DMS114 treated with DMSO at 0.1 percent for 48 hours (cell line): ENCODE measurements around the gene USP28.
"Not testable (repeated sequence)": the region's sequence is repeated elsewhere in the genome, so short reads cannot be mapped to it uniquely, and the experiment has no call there.

Experiments used
- DNase-seq: peaks from one replicate; lab custom pipeline; 2025; ENCODE audit not compliant: unreplicated experiment; lab: John Stamatoyannopoulos, UW

Gene USP28

GRCh38 chr11:113838005-113838404 lies 37.4 kb downstream of the USP28 start:
- DNase-seq = no peak

DNA sequence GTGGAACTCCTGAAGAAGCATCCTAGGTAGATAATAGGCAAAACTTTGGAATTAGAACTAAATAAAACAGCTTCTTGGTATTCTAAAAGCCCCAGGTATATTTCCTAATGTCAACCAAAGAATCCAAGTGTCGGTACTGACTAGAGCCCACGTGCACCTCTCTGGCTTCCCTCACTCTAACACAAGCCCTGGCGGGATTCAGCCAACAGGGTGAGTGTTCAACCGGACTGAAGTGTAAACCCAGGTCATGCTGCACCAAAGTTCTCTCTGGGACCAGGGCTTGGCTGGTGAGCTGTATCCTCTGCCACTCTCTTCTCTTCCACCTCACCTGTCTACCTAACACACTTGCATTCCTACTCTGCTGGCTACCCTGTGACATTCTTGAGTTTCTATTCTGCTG lies 40.1 kb downstream of the USP28 start:
- no peak for DNase-seq

DNA sequence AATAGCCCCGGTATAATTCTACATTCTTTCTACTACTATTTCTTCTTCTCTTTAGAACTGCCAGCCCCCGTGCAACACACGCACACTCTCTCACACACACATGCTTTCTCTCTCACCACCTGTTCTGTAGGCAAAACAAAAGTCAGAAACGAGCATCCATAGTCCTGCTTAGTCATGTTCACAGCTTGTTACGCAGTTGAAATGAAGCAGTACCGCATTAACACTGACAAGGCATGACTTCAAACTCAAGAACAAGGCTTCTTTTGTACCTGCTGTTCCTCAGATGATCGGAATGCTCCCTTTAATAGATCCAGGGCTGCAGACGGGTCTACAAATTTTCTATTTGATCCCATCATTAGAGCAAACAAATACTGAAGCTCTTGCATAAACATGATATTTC lies 42.2 kb downstream of the USP28 start:
- DNase-seq = no peak

- no peak for DNase-seq
Measured at GRCh38 chr11:113831314-113831713, 44.1 kb downstream of the USP28 start.

- DNase-seq = no peak
Measured at GRCh38 chr11:113829751-113830150, 45.6 kb downstream of the USP28 start.

DNA sequence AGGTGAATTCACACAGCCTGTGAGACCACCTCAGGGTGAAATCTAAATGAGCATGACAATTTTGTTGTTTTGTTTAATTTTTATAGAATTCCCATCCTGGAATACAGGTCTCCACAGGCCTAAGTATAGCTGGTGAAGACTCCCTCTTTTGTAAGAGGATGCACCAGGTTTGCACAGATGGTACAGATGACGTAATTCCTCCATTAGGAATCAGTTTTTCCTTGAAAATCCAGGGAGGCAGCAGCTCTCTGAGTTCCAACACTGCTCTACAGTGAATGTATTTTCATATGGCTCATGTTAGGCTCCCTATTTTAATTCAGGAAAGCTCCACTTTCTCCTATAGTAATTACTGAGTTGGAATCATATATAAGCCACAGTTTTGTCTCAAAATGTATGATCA lies 47.2 kb downstream of the USP28 start:
- DNase-seq = no peak

GRCh38 chr11:113827477-113827876 lies 47.9 kb downstream of the USP28 start:
- DNase-seq = no peak

- DNase-seq = no peak
Measured at GRCh38 chr11:113818426-113818825, 56.9 kb downstream of the USP28 start.

DNA sequence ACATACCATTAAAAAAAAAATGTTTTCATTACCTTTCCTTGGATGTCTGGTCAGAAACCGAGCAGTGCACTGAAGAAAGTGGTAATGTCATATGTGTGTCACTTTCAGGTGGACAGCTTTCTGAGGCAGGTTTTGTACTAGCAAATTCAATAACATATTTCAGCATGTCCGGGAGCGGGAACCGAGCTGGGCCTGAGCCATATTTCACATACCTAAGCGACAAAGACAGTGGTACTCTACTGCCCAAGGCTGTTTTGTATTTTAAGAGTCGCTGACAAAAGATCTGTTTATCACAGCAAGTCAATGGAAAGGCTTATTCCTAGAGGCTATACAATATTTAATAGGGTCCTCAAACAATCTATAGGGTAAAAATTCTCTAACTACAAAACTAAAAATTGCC lies 57.7 kb downstream of the USP28 start:
- no peak for DNase-seq

- no peak for DNase-seq
Measured at GRCh38 chr11:113817162-113817561, 58.2 kb downstream of the USP28 start.

DNA sequence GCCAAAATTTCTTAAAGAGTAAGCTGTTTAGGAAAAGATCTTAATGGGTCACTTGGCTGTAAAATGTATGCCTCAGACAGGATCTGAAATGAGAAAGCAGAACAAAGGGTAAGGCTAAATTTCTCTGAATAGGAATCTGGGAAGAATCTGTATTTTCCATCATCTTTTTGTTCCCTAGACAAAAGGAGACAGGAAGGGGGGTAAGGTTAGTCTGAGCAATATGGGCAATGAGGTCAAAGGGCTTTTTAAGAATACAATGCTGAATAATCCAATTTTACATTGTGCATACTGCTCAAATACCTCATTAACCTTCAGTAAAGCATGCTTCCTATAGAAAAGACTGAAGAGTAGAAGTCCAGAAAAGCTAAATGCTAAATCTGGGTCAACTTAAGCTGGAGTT lies 61.2 kb downstream of the USP28 start:
- DNase-seq = no peak

GRCh38 chr11:113808931-113809330 lies 66.4 kb downstream of the USP28 start:
- DNase-seq = no peak

- no peak for DNase-seq
Measured at GRCh38 chr11:113806406-113806805, 69.0 kb downstream of the USP28 start.

- DNase-seq = no peak
Measured at GRCh38 chr11:113805640-113806039, 69.7 kb downstream of the USP28 start.

- no peak for DNase-seq
Measured at GRCh38 chr11:113802621-113803020, 72.8 kb downstream of the USP28 start.

DNA sequence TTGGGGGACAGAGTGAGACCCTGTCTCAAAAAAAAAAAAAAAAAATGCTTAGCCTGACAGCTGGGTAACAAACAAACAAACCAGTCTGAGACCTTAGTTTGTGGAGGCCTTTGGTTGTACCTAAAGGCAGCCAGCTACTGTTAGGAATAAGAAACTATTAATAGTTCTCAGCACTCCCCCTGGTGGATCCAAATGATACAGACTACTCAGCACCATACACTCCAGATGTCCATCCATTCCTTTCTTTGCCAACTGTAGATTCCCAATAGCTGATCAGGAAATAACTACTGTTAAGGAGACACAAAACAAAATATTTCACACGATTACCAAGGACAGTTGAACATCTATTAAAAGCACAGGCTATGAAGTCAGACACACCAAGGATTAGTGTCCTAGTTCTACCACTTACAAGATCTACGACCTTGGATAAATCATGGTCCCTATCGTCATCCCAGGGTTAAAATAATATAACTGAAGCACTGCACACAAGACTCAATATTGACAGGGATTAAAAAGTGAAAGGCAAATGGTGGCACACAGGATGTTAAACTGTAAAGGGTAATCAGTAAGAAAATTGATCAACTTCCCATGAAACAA lies 78.6 kb downstream of the USP28 start:
- DNase-seq = peak; percentile 22

DNA sequence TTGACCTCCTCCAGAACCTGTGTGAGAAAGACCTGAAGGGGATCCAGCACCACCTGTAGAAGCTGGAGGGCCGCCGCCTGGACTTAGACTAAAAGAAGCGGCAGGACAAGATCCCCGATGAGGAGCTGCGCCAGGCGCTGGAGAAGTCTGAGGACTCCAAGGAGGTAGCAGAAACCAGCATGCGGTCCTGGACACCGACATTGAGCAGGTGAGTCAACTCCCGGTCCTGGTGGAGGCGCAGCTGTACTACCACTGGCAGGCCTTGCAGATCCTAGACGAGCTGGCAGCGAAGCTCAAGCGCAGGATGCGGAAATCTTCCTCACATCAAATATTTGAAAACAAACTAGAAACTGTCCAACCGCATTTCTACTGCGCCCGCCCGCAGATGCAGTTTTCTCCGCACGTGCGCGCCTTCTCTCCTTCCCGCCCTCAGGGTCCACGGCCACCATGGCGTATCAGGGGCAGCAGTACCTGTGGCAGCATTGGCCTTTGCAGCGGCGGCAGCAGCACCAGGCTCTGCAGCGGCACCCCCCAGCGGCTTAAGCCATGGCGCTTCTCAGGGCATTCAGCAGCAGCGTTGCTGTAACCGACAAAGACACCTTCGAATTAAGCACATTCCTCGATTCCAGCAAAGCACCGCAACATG lies 85.6 kb downstream of the USP28 start:
- no peak for DNase-seq

DNA sequence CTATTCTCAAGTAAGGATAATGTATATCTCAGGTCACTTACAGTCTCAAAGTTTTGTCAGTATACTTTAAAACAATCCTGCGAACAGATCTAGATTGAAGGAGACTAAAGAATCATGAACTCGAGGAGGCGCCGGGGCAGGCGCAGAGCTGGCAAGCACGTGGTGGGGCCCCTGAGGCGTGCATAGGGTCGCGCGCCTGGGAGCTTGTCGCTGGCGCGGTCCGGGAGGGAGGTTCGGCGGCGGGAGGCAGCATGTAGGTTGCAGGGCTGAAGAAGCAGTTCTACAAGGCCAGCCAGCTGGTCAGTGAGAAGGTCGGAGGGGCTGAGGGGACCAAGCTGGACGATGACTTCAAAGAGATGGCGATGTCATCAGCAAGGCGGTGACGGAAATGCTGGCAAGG lies 86.4 kb downstream of the USP28 start:
- not testable (repeated sequence) for DNase-seq

GRCh38 chr11:113782134-113782533 lies 93.2 kb downstream of the USP28 start:
- DNase-seq = no peak

DNA sequence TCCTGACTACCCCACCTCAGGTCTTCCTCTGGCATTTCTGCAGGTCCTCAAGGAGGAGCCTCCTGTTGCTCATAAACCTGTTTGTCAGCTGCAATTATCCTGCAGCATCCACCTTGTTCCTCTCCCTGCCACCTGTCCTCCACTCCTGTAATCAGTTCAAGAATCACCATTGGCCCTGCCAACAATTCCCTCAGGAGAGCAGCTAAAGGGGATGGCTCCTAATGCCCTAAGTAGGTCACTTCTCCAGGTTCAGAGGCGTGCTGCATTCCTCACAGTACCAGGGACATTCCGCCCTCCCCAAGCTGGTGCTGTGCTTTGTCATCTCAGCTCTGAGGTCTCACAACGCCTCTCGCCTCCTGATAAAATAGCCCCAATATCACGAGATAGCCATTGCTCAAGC lies 93.7 kb downstream of the USP28 start:
- DNase-seq = no peak

DNA sequence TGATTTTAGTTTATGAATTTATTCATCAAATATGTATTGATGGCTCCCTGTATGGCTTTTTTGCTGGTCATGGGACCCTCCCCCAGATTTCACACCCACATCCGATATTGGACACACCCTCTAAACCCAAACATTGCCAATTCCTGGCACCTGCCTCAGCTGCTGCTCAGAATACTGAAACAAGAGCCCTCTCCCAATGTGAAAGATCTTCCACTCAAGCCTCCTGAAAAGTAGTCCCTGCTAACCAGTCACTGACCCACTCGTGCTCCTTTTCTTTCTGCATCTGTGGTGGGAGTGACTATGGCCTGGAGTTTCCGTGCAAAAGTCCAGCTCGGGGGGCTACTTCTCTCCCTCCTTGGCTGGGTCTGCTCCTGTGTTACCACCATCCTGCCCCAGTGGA lies 95.9 kb downstream of the USP28 start, which contains the start of gene CLDN25:
Gene CLDN25, plus strand, starts transcription at position 301 of the 400 bp plus-strand sequence. Its CDS starts 0 bp downstream, at position 301.
- no peak for DNase-seq

GRCh38 chr11:113778111-113778910 lies 97.1 kb downstream of the USP28 start:
- no peak for DNase-seq
